Trophoblast cell (in vitro differentiated cells and primary cell): Measurements from ENCODE around the gene FAM234B.
A peak's percentile ranks its signal among the peaks of the same experiment; 100 is the strongest.

ENCODE experiments used
- DNase-seq, 2 donors: peaks; one replicate each; pipeline ENCODE4 v3.0.0-alpha.2; 2016
- H2AFZ ChIP-seq: 2 replicates; pipeline ENCODE4 v1.6.1; 2013; ENCODE audit warnings: low read length, moderate library complexity, mild to moderate bottlenecking; ENCODE audit not compliant: insufficient read depth, poor library complexity
- H2AK5ac ChIP-seq: 2 replicates; pipeline ENCODE4 v1.6.1; 2013; ENCODE audit warnings: mild to moderate bottlenecking, low read length
- H2BK120ac ChIP-seq: 2 replicates; pipeline ENCODE4 v1.6.1; 2013; ENCODE audit warnings: low read length, mild to moderate bottlenecking, moderate library complexity; ENCODE audit not compliant: insufficient read depth, poor library complexity
- H2BK12ac ChIP-seq: 2 replicates; pipeline ENCODE4 v1.6.1; 2013; ENCODE audit warnings: mild to moderate bottlenecking, low read length, moderate library complexity
- H2BK5ac ChIP-seq: 2 replicates; pipeline ENCODE4 v1.6.1; 2013; ENCODE audit warnings: low read length, low read depth, moderate library complexity, mild to moderate bottlenecking; ENCODE audit not compliant: poor library complexity
- H3K14ac ChIP-seq: 2 replicates; pipeline ENCODE4 v1.6.1; 2013; ENCODE audit warnings: mild to moderate bottlenecking, low read length
- H3K18ac ChIP-seq: 2 replicates; pipeline ENCODE4 v1.6.1; 2013; ENCODE audit warnings: mild to moderate bottlenecking, low read length
- H3K23ac ChIP-seq: 2 replicates; pipeline ENCODE4 v1.6.1; 2013; ENCODE audit warnings: low read length
- H3K27ac ChIP-seq: 2 replicates; pipeline ENCODE4 v1.5.1; 2013; ENCODE audit warnings: low read depth, mild to moderate bottlenecking, inconsistent platforms, low read length, moderate library complexity
- H3K27me3 ChIP-seq: 2 replicates; pipeline ENCODE4 v1.6.1; 2013; ENCODE audit warnings: inconsistent platforms, mild to moderate bottlenecking, low read length, moderate library complexity; ENCODE audit not compliant: insufficient read depth
- H3K36me3 ChIP-seq, 2 experiments: 1 replicate in 1 of 2; 2 replicates in 1 of 2; pipeline ENCODE4 v1.6.1; 2013; ENCODE audit warnings: low read length in 2 of 2, mild to moderate bottlenecking in 2 of 2, moderate library complexity in 1 of 2; ENCODE audit not compliant: insufficient read depth in 2 of 2, control insufficient read depth in 1 of 2
- H3K4ac ChIP-seq: 2 replicates; pipeline ENCODE4 v1.6.1; 2013; ENCODE audit warnings: low read depth, mild to moderate bottlenecking, low read length, moderate library complexity
- H3K4me1 ChIP-seq, 2 experiments: 1 replicate in 1 of 2; 2 replicates in 1 of 2; pipeline ENCODE4 v1.6.1; 2013; ENCODE audit warnings: low read length in 2 of 2, mild to moderate bottlenecking in 2 of 2, moderate library complexity in 1 of 2; ENCODE audit not compliant: insufficient read depth in 2 of 2, control insufficient read depth in 1 of 2
- H3K4me2 ChIP-seq: 2 replicates; pipeline ENCODE4 v1.6.1; 2013; ENCODE audit warnings: inconsistent platforms, mild to moderate bottlenecking, low read length, moderate library complexity
- H3K4me3 ChIP-seq: 2 replicates; pipeline ENCODE4 v1.5.1; 2013; ENCODE audit warnings: mild to moderate bottlenecking, low read depth, low read length, inconsistent platforms
- H3K79me1 ChIP-seq: one replicate; pipeline ENCODE4 v1.6.1; 2013; ENCODE audit warnings: low read length
- H3K79me2 ChIP-seq: 2 replicates; pipeline ENCODE4 v1.6.1; 2013; ENCODE audit warnings: low read length, mild to moderate bottlenecking; ENCODE audit not compliant: control insufficient read depth, insufficient read depth, poor library complexity
- H3K9ac ChIP-seq: 2 replicates; pipeline ENCODE4 v1.6.1; 2013; ENCODE audit warnings: mild to moderate bottlenecking, low read length
- H3K9me3 ChIP-seq: 2 replicates; pipeline ENCODE4 v1.6.1; 2013; ENCODE audit warnings: low read depth, mild to moderate bottlenecking, control low read depth, inconsistent platforms, low read length; ENCODE audit not compliant: insufficient read depth
- H4K12ac ChIP-seq: 2 replicates; pipeline ENCODE4 v1.6.1; 2013; ENCODE audit warnings: low read depth, mild to moderate bottlenecking, low read length, moderate library complexity
- H4K8ac ChIP-seq: 2 replicates; pipeline ENCODE4 v1.6.1; 2013; ENCODE audit warnings: low read depth, mild to moderate bottlenecking, low read length, moderate library complexity
- H4K91ac ChIP-seq: one replicate; pipeline ENCODE4 v1.6.1; 2013; ENCODE audit warnings: low read depth, mild to moderate bottlenecking, low read length, moderate library complexity
- WGBS: extraction: QIAGEN DNeasy Blood & Tissue Kit; methylation state at CpG from one replicate; pipeline ENCODE4 v1.1.7; 2013; ENCODE audit warnings: missing lambda C conversion rate; ENCODE audit not compliant: insufficient read length, insufficient coverage; ENCODE audit errors: extremely low coverage; 5-methylcytosine and 5-hydroxymethylcytosine counted together

Gene FAM234B

DNA sequence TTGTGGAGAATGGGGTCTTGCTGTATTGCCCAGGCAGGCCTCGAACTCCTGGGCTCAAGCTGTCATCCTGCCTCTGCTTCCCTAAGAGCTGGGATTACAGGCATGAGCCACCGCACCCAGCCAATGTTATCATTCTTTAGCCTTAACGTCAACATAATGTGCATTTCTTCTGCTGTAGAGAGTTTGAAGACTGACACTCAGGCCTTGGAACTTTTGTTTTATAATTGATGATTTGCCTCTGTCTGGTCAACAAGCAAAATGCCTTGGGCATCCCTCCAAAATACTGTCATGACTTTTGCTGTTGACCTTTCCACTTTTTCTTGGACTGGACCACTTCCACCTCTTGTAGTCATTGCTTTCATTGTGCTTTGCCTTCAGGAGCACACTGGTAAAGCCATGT is 29.0 kb downstream of the FAM234B start:
- Histone ChIP-seq H2BK12ac (no peak overlapping the region), H2BK120ac (no peak overlapping the region), H3K9me3 (peaks cover 3% of the 10 kb centered on the region), H2AK5ac (no peak overlapping the region), H3K79me2 (no peaks in the 10 kb centered on the region), H3K27ac (no peak overlapping the region), H3K4me2 (no peak overlapping the region), H2BK5ac (no peak overlapping the region), H4K8ac (no peak overlapping the region), H3K36me3 (peaks cover 0 to 3% of the 10 kb centered on the region in 2 experiments), H3K14ac (no peak overlapping the region), H3K18ac (no peak overlapping the region), H3K4ac (no peak overlapping the region), H3K4me1 (peaks cover 7 to 13% of the 10 kb centered on the region in 2 experiments), H3K4me3 (no peak overlapping the region), H3K9ac (no peak overlapping the region), H4K12ac (no peak overlapping the region), H4K91ac (no peak overlapping the region), H3K27me3 (no peaks in the 10 kb centered on the region), H3K23ac (no peak overlapping the region), H2AFZ (no peak overlapping the region), H3K79me1 (no peaks in the 10 kb centered on the region)
- no CpG with 5 or more reads among the region's 3 CpGs for WGBS
- DNase-seq, result no peak

GRCh38 chr12:13074396-13075117 is 30.4 kb downstream of the FAM234B start:
- H2BK12ac ChIP-seq, result no peak overlapping the region
- H3K14ac ChIP-seq, result no peak overlapping the region
- H3K9me3 ChIP-seq, result peaks cover 3% of the 10 kb centered on the region
- no peak overlapping the region for H2BK120ac ChIP-seq
- H2BK5ac ChIP-seq, result no peak overlapping the region
- H3K27me3 ChIP-seq, result no peaks in the 10 kb centered on the region
- peaks cover 7 to 13% of the 10 kb centered on the region in 2 experiments for H3K4me1 ChIP-seq
- H2AK5ac ChIP-seq, result no peak overlapping the region
- DNase-seq, result peak in 1 of 2 donors; percentile 45
- no peak overlapping the region for H3K18ac ChIP-seq
- H3K36me3 ChIP-seq, result peaks cover 0 to under 1% of the 10 kb centered on the region in 2 experiments
- H3K4ac ChIP-seq, result no peak overlapping the region
- WGBS, result no CpG with 5 or more reads among the region's 3 CpGs
- H2AFZ ChIP-seq, result no peak overlapping the region
- no peak overlapping the region for H4K91ac ChIP-seq
- H3K9ac ChIP-seq, result no peak overlapping the region
- no peak overlapping the region for H4K12ac ChIP-seq
- no peak overlapping the region for H3K4me2 ChIP-seq
- no peak overlapping the region for H3K23ac ChIP-seq
- H3K79me2 ChIP-seq, result no peaks in the 10 kb centered on the region
- no peak overlapping the region for H3K27ac ChIP-seq
- no peak overlapping the region for H3K4me3 ChIP-seq
- no peaks in the 10 kb centered on the region for H3K79me1 ChIP-seq
- no peak overlapping the region for H4K8ac ChIP-seq

DNA sequence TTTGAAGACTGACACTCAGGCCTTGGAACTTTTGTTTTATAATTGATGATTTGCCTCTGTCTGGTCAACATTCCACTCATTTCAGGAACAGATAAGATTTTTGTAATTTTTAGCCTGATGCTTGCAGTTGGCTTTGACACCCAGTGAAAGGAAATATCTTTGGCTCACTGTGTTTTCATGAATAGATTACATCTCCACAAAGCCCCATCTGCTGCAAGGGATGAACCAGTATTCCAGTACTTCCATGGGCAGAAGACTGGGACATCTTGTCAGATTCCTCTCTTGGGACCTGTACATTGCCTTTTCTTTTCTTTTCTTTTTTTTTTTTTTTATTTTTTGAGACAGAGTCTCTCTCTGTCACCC is 30.9 kb downstream of the FAM234B start:
- no peak overlapping the region for H3K4me2 ChIP-seq
- no peak overlapping the region for H4K8ac ChIP-seq
- H3K79me1 ChIP-seq, result no peaks in the 10 kb centered on the region
- H4K91ac ChIP-seq, result no peak overlapping the region
- H2BK12ac ChIP-seq, result no peak overlapping the region
- H3K27ac ChIP-seq, result no peak overlapping the region
- H3K4me1 ChIP-seq, result peaks cover 7 to 13% of the 10 kb centered on the region in 2 experiments
- H3K36me3 ChIP-seq, result no peaks in the 10 kb centered on the region
- no peak overlapping the region for H3K4ac ChIP-seq
- no peaks in the 10 kb centered on the region for H3K79me2 ChIP-seq
- no peak overlapping the region for H3K4me3 ChIP-seq
- H3K9me3 ChIP-seq, result peaks cover 3% of the 10 kb centered on the region
- H3K14ac ChIP-seq, result no peak overlapping the region
- H2BK120ac ChIP-seq, result no peak overlapping the region
- no peak overlapping the region for H3K23ac ChIP-seq
- H3K27me3 ChIP-seq, result no peaks in the 10 kb centered on the region
- H2BK5ac ChIP-seq, result no peak overlapping the region
- H3K9ac ChIP-seq, result no peak overlapping the region
- no peak overlapping the region for H3K18ac ChIP-seq
- H2AK5ac ChIP-seq, result no peak overlapping the region
- no peak overlapping the region for H4K12ac ChIP-seq
- H2AFZ ChIP-seq, result no peak overlapping the region
- peak; percentile 21 to 79 for DNase-seq

GRCh38 chr12:13075786-13076570 is 31.8 kb downstream of the FAM234B start:
- no peak overlapping the region for H2BK12ac ChIP-seq
- no peak overlapping the region for H3K27ac ChIP-seq
- H3K4me3 ChIP-seq, result no peak overlapping the region
- no peaks in the 10 kb centered on the region for H3K79me1 ChIP-seq
- peaks cover 7 to 10% of the 10 kb centered on the region in 2 experiments for H3K4me1 ChIP-seq
- H4K91ac ChIP-seq, result no peak overlapping the region
- H3K79me2 ChIP-seq, result no peaks in the 10 kb centered on the region
- no peak overlapping the region for H2BK5ac ChIP-seq
- H3K23ac ChIP-seq, result peak overlapping the region; percentile 18
- no peak overlapping the region for H3K9ac ChIP-seq
- H4K12ac ChIP-seq, result no peak overlapping the region
- no peak overlapping the region for H3K14ac ChIP-seq
- no peak overlapping the region for H3K18ac ChIP-seq
- WGBS, result no CpG with 5 or more reads among the region's 12 CpGs
- no peak overlapping the region for H2AFZ ChIP-seq
- no peaks in the 10 kb centered on the region for H3K36me3 ChIP-seq
- peaks cover 3% of the 10 kb centered on the region for H3K9me3 ChIP-seq
- DNase-seq, result peak; percentile 88 to 92
- H2AK5ac ChIP-seq, result no peak overlapping the region
- no peak overlapping the region for H3K4me2 ChIP-seq
- H4K8ac ChIP-seq, result no peak overlapping the region
- no peak overlapping the region for H3K4ac ChIP-seq
- no peaks in the 10 kb centered on the region for H3K27me3 ChIP-seq
- H2BK120ac ChIP-seq, result no peak overlapping the region
